Kasumi-1 (cell line): ENCODE data around the gene NEU2.
A peak's percentile ranks its signal among the peaks of the same experiment; 100 is the strongest.
"Not testable (repeated sequence)": the region's sequence is repeated elsewhere in the genome, so short reads cannot be mapped to it uniquely, and the experiment has no call there.

Experiments used
- DNase-seq, 2 experiments: peaks; one replicate each; lab custom pipeline; 2025; lab: John Stamatoyannopoulos, UW

The NEU2 gene

DNA sequence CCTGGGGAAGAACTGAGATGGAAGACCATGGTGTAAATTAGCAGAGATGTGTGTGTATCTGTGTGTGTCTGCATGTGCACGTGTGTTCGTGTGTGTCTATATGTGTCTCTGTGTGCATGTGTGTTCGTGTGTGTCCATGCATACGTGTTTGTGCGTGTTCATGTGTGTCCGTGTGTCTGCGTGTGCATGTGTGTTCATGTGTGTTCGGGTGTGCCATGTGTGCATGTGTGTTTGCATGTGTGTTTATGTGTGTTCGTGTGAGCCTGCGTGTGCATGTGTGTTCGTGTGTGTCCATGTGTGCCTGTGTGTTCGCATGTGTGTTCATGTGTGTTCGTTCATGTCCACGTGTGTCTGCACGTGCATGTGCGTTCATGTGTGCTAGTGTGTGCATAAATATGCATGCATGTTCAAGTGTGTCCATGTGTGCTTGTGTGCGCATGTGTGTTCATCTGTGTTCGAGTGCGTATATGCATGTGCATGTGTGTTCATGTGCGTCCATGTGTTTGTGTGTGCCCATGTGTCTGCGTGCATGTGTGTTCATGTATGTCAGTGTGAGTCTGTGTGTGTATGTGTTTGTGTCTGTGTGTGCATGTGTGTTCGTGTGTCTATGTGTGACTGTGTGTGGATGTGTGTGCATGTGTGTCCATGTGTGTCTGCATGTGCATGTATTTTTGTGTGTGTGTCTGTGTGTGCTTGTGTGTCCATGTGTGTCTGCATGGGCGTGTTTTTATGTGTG, 3.1 kb downstream of the NEU2 start:
- DNase-seq, result no peak

DNA sequence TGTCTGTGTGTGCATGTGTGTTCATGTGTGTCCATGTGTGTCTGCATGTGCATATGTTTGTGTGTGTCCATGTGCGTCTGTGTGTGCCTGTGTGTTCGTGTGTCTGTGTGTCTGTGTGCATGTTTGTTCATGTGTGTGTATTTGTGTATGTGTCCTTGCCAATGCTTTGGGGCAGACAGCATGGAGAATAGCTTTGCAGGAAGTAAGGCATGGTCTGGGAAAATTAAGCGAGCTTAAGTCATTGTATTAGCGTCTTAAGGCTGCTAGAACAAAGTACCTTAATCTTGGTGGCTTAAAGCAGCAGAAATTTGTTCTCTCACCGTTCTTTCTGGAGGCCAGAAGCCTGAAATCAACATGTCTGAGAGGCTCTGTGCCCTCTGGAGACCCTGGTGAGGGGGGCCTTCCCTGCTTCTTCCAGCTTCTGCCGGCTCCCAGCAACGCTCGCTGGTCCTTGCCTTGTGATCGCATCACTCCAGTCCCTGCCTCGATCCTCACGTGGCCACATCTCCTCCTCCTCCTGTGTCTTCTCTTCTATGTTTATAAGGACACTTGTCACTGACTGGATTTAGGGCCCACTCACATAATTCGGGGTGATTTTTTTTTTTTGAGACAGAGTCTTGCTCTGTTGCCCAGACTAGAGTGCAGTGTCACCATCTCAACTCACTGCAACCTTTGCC, 3.8 kb downstream of the NEU2 start:
- no peak for DNase-seq

DNA sequence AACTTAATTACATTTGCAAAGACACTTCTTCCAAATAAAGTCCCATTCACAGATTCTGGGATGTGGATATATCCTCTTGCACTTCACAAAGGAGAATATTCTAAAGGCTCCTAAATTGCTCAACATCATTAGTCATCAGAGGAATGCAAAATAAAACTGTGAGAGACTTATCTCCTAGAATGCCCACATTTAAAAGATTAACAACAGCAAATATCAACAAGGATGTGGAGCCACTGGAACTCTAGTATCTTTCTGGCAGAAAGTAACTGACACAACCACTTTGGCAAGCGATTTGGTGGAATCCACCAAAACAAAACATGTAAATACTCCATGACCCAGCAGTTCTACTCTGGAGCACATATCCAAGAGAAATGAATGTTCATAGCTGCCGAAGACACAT, 4.6 kb downstream of the NEU2 start:
- DNase-seq, result no peak

DNA sequence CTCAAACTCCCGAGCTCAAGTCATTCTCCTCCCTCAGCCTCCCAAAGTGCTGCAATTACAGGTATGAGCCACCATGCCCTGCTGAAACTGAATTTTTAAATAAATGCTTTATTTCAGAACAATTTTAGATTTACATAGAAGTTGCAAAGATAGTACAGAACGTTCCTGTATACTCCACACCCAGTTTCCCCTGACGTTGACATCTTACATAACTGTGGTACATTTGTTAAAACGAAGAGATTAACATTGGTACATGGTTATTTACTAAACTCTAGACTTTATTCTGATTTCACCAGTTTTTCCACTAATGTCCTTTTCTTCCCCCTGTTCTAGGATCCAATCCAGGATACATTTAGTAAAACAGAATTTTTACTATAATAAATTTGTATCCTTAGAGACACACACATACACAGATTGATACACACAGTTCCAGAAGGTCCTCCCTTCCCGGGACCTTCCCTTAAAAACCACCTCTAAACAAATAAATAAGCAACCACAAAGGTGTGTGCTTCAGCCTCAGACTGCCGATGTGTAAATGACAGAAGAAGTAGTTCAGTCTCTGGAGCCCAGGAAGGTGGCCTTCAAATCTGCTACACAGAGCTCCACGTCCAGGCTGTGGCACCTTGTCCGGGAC, 6.9 kb downstream of the NEU2 start:
- DNase-seq, result no peak

DNA sequence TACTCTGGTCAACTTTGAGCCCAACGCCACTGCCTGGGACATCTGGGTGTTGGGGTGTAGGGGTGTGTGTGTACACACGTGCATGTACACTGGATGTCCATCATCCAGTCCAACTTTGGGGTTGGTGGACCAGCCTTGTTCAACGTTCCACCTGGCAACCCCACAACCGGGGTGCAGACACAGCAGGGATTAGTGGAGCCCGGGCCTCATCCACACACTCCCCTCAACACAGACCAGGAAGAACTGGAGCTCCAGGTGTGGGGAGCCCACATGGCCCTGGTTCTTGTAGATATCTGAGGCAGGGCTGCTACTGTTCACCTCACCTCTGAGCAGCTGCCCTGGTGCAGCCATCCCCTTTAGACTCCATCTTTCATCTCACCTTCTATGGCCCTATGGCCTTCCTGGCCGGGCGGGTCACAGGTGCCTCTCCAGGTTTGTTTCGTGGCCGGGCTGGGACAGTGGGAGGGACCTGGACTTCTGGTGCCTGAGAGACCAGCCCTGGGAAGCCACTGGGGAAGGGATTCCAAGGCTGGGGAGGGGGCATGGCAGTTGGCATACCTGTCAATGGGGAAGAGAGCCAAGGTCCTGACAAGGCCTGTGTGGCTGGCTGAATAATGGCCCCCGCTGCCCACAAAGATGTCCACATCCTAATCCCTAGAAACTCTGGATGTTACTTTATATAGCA, 7.5 kb downstream of the NEU2 start:
- DNase-seq, result no peak

DNA sequence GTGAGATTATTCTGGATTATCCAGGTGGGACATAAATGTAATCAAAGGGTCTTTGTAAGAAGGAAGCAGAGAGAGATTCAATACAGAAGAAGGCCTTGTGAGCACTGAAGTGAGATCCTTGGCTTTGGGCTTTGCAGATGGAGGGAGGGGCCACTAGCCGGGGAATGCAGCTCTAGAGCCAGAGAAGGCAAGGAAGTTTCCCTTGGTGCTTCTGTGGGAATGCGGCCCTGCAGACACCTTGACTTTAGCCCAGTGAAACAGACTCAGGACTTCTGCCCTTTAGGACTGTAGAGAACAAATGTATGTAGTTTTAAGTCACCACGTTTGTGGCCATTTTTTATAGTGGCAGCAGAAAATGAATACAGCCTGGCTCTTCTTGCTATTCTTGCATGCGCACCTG, 8.1 kb downstream of the NEU2 start:
- DNase-seq, result no peak

DNA sequence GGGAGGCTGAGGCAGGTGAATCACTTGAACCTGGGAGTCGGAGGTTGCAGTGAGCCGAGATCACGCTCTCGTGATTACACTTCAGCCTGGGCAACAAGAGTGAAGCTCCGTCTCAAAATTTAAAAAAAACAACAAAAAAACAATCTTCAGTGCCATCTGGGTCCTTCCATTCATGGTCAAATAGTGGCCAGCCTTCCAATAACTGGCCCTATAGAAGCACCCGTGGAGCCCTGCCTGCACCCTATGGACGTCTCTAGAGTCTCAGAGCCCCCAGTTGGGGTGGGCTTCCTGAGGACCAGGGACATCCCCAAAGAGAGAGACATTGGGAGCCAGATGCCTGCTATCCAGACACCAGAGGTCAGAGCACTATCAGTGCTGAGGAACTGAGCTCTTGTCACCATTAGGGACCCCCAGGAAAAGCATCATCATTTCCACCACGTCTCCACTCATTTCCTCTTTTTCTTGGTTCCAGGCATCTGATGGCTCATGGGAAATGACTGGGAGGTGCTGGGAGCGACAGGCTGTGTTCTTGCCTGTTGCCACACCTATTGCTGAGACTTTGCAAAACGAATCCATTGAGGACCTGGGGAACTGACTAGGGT, 9.4 kb downstream of the NEU2 start:
- DNase-seq, result peak; percentile 3 to 6

DNA sequence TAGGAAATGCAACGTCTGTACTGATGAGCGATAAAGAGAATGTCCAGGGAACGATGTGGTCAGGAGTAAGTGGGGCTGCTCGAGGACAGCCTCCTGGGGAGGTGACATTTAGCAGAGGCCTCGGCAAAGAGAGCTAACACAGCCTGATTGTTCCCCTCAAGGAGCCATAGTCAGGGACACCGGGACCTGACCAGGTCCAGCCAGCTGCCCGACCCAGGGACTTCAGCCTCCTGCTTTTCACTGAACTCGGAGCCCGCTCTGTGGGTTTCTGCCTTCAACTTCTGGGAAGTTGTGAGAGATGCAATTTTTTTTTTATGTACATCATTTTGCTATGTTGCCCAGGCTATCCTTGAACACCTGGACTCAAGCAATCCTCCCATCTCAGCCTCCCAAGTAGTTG, 10.1 kb downstream of the NEU2 start:
- DNase-seq, result no peak

DNA sequence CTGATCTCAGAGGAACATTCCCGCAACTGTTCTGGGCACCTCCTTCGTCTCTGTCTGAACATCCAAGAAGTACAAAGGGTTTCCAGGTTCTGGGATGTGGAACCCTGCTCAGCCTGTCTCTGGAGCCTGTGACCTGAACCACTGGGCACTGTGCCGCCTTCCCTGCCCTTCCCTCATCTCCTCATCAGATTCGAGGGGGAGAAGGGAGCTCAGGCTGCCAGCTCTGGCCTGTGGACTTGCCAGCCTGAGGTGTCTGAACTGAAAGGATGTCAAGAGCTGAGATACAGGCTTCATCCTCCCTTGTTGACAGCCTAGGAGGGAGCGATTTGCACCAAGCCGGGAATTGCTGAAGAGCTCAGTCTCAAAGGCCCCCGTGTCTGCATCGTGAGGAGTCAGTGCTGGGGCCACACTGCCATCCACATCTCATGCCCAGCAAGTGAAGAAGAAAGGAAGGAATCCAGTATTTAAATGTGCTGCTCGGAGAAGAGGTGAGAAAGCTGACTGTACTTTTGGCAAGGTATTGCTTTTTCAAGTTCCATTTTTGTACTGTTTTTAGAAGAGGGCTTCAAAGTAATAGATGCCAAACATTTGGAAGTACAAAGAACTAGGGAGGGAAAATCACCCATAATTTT, 12.6 kb downstream of the NEU2 start:
- no peak for DNase-seq

DNA sequence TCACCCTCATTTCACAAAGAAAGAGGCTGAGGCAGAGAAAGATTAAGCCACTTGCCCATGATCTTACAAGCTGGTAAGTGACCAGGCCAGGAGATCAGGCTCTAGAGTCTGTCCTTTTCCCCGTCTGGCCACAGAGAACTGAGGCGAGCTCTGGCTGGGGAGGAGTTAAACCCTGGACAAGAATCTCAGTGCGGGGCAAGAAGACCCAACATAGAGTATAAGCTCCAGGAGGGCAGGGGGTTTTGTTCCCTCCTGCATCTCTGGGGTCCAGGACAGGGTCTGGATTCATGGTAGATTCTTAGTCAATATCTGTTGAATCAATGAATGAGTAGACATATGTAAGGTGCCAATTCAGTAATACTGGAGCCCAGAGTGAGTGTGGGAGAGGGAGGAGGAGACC, 14.7 kb downstream of the NEU2 start:
- no peak for DNase-seq

DNA sequence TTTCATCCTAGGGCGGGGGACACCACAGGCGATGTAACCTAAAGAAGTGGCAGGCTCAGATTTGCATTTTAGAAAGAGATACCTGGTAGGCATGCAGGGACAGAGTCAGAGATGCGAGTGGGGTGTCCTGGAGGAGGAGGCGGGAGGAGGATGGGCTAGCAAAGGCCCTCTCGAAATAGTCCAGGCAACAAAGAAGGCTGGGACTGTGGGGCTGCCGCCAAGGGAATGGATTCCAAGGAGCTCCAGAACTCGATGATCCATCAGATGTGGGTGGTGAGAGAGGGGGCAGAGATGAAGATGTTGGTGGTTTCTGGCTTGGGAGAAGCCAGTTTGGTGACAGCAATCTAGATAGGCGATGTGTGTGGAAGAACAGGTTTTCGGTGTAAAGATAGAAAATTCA, 15.2 kb downstream of the NEU2 start:
- no peak for DNase-seq

DNA sequence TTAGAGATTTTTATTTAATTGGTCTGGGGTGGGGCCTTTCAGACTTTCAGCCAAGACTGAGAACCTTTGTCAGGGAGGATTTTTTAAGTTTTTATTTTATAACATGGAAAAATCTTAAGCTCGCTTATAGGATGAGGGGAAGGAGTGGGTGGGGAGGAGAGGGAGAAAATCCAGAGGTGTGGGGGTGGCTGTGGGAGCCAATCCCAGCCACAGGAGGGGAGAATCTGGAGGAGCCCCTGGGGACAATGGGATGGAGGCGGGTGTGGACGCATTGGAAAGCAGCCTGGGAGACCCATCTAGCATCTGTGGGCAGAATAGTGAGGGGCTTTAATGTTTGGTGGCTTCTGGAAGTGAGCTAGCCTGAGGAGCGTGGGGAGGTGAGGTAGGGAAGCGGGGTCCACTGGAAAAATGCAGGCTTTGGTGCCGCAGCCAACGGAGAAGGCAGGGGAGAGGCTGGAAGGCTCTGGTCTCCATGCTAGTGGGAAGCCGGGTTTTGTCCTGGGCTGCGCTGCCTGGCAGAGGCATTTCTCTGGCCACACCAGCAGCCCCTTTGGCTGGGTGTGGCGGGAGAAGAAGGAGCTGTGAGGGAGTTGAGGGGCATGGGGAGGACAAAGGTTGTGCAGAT, 16.2 kb downstream of the NEU2 start:
- no peak for DNase-seq

DNA sequence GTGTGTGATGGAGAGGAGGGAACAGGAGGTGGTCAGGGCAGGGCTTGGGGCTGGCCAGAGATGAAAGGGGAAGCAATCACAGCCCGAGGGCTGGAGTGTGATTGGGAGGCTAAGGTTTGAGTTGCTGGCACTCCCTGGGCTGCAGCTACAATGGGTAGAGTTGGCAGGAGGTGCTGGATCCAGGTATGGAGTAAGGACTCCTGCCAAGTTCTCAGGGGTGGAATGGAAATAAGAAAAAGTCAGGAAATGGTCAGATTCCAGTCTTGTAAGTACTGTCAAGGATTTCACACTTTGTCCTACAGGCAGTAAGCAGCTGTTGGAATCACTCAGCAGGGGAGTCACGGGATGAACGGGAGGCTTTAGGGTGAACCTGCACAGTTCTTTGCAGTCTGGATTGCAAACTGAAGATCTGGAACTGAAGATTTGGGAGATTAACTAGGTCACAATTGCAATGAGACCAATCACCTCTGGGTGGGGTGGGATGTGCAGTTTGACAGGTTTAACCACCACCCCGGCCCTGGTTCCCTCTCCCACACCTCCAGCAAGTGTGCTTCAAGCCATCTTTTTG, 16.8 kb downstream of the NEU2 start:
- no peak for DNase-seq

DNA sequence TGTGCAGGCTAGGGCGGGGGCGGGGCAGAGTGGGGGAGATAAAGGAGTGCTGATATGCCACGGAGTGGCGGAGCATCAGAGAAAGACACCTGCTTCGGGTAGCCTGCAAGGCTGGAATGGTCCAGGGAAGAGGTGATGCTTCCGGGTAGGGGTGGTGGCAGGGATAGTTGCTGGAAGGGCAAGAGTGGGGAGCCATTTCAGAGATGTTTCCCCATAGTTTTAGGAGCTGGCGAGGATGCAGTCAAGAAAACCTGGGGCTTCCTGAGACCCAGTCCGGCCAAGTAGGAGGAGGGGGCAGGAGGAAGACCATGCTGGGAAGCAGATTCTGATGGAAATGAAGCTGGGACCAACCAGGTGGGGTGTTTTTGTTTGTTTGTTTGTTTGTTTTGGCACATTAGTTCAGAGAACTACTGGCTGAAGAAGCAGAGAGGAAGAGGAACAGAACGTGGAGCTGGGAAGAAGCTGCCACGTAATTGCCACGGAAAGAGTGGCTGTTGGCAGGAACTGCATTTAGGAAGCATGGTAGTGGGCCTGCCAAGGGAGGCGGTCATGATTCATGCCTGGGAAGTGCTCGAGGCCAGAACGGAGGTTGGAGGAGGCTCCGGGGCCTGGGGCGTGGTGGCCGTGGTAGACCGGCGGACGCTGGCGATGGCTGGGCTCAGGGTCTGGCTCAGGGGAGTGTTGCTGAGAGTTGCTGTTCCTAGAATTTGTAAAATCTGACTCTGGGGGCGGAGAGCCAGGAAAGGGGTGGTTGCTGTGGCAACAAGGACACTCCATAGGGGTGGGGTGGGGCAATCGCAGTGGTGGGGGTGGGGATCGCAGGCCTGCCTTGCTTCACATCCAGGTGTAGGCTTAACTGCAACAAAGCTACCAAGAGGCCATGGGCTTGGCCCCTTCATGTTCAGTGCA, 19.0 kb downstream of the NEU2 start:
- peak; percentile 13 to 14 for DNase-seq

DNA sequence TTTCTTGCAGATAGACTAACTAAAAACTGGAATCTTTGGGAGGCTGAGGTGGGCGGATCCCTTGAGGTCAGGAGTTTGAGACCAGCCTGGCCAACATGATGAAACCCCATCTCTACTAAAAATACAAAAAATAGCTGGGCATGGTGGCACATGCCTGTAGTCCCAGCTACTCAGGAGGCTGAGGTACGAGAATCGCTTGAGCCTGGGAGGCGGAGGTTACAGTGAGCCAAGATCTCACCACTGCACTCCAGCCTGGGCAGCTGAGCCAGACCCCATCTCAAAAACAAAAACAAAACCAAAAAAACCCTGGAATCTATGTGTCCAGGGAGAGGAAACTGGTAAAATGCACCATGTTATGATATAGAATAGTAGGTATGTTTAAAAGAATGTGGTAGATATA, 20.0 kb downstream of the NEU2 start:
- DNase-seq, result not testable (repeated sequence)

DNA sequence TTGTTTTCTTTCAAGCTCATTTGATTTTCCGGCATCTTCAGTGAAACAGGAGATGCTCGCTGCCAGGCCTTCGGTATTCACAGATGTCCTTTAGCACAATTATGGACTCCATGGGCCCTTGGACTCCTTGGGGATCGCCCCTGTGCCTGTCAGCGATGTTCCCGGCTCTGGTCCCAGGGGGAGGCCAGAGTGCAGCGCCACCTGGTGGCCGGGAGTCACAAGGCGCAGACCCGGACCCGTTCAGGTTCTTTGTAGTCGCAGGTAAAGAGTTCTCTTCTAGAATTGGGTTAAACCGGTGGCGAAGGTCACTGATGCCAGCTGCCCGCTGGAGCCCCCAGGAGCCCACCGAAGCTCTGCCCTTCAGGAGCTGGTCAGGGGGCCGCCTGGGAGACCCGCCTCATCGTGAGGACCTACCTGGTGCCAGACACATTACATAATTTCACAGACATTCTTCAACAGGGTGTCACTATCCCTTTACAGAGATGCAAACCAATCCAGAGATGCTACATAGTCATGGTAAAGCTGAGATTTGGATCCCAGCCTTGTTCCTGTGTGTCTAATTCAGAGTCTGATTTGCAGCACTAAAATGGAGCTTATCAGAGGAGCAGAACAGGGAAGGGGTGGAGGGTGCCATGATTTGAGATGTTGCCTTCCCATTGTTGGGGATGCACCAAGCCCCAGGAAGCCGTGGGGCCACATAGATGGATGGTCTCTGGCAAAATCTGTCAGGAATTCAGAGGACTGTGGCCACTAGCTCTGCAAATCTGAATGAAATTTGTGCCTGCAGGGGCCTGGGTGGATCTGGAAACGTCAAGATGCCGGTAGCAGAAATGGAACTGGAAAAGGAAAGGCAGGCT, 21.7 kb downstream of the NEU2 start:
- DNase-seq, result peak; percentile 14 to 15

DNA sequence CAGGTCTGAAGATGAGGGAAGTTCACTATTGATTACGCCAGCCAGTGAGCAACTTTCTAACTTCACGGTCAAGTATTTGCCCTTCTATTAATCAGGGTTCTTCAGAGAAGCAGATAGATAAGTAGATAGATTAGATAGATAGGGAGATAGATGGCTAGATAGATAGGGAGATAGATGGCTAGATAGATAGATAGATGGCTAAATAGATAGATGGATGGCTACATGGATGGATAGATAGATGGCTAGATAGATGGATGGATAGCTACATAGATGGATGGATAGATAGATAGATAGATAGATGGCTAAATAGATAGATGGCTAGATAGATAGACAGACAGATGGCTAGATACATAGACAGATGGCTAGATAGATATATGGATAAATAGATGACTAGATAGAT, 22.9 kb downstream of the NEU2 start:
- DNase-seq, result no peak

DNA sequence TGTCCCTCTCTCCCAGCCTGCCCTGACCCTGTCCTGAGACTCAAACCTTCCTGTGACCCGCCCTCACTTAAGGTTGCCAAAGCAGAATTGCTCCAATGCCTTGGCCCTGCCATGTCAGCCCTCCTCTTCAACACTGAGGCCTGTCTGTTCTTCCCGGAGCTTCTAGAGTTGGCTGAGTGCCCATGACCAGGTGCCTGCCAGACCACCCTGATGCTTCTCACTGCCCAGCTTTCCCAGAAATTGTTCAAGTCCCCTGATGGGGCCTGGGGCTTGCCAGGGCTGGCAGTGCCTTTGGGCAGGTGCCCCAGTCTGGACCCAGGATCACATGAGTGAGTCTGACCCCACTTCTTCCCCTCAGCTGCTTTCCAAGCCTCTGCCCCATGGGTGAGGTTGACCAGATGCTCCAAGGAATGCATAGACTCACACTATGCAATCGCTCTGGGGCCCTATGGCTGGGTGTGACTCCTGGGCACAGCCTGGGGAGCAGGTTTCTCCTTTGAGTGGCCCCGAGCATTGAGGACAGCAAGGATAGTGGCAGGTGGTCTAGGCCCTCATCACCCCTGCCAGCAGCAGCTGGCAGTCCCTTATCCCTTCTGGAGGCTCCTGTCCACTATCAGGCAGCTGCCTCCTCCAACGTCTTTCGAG, 24.6 kb downstream of the NEU2 start:
- DNase-seq, result no peak
